Panc1 (cell line): ENCODE measurements around the gene LMNB1. TPM values are rescaled to one million over a fixed set of nuclear protein-coding genes. Genes with fewer than 3 reads are reported as not detected.
A peak's percentile ranks its signal among the peaks of the same experiment; 100 is the strongest.
"Not testable (repeated sequence)": the region's sequence is repeated elsewhere in the genome, so short reads cannot be mapped to it uniquely, and the experiment has no call there.

Source experiments
- ATAC-seq: fragments of 200-7000 bp; cut with Tn5 transposase; 2 replicates; pipeline ENCODE4 v1.9.1; 2020; ENCODE audit warnings: mild to moderate bottlenecking, moderate library complexity
- BruUV-seq: library from RNA; stranded (reverse); fragments of 400-500 nt; replicated peaks from 2 replicates; lab custom pipeline; 2021; lab: Mats Ljungman, UMichigan
- CTCF ChIA-PET: fragments of 300-600 bp; sonication (Branson Sonifier 250); formaldehyde crosslinking; loops from one replicate; lab custom pipeline; 2022; ENCODE audit warnings: antibody characterized with exemption; lab: Charles Lee
- POLR2A ChIA-PET: fragments of 300-600 bp; sonication (Branson Sonifier 250); formaldehyde crosslinking; loops from one replicate; lab custom pipeline; 2022; ENCODE audit warnings: antibody characterized with exemption; lab: Charles Lee
- DNase-seq: peaks from one replicate; pipeline ENCODE4 v3.0.0-alpha.2; 2010; ENCODE audit warnings: low read depth, low spot score
- H3K27ac ChIP-seq: 2 replicates; pipeline ENCODE4 v1.5.1; 2011; ENCODE audit warnings: mild to moderate bottlenecking, low read length, inconsistent platforms
- H3K27me3 ChIP-seq: fragments of 200-500 bp; sonication (Bioruptor generic); 2 replicates; pipeline ENCODE4 v1.6.0; 2014; ENCODE audit warnings: low read length, inconsistent platforms; ENCODE audit not compliant: control insufficient read depth, insufficient read depth
- H3K36me3 ChIP-seq: fragments of 200-500 bp; sonication (Bioruptor generic); 2 replicates; pipeline ENCODE4 v1.5.1; 2014; ENCODE audit warnings: inconsistent platforms, mild to moderate bottlenecking, low read length, moderate library complexity; ENCODE audit not compliant: control insufficient read depth, insufficient read depth
- H3K4me1 ChIP-seq: 2 replicates; pipeline ENCODE4 v1.5.1; 2011; ENCODE audit warnings: inconsistent platforms, mild to moderate bottlenecking, low read length, moderate library complexity; ENCODE audit not compliant: control insufficient read depth, insufficient read depth
- H3K4me3 ChIP-seq, 2 experiments: 2 replicates each; pipeline ENCODE4 v1.5.1; 2011 to 2012; ENCODE audit warnings: low read depth in 2 of 2, low read length in 2 of 2, mild to moderate bottlenecking in 2 of 2, inconsistent platforms in 1 of 2, moderate library complexity in 1 of 2
- H3K9me3 ChIP-seq: fragments of 200-500 bp; sonication (Bioruptor generic); 2 replicates; pipeline ENCODE4 v1.5.1; 2014; ENCODE audit warnings: low read depth, mild to moderate bottlenecking, inconsistent platforms, low read length, moderate library complexity; ENCODE audit not compliant: control insufficient read depth, insufficient read depth
- SIN3A ChIP-seq: IDR thresholded peaks from 2 replicates; pipeline ENCODE4 v1.6.1; 2012; ENCODE audit warnings: low read depth, mild to moderate bottlenecking, low read length, moderate library complexity, borderline replicate concordance; ENCODE audit not compliant: insufficient read depth
- TCF7L2 ChIP-seq: IDR thresholded peaks from 2 replicates; pipeline ENCODE4 v1.6.1; 2011; ENCODE audit warnings: mild to moderate bottlenecking, low read depth, low read length, inconsistent platforms
- in situ Hi-C: cut with HindIII; loops from 2 replicates; pipeline ENCODE4 v1.10.0; 2016; ENCODE audit warnings: low sequenced_read_pairs, low pct_unique_long_range_greater_than_20kb
- intact Hi-C: fragments of 100-400 bp; cut with micrococcal nuclease; formaldehyde crosslinking; loops from one replicate; pipeline ENCODE4 v1.10.0; 2022; ENCODE audit not compliant: unreplicated experiment
- total RNA-seq: library from RNA; stranded (reverse); gene quantifications from one replicate; pipeline ENCODE4 v1.2.1, GENCODE V29; 2021; ENCODE audit not compliant: unreplicated experiment
- TF ChIP-seq, protein P1 (sequence below), 2 experiments: IDR thresholded peaks; 2 replicates each; pipeline ENCODE4 v1.6.1; 2011 to 2012; ENCODE audit warnings: low read depth in 2 of 2, control low read depth in 1 of 2, low read length in 1 of 2, mild to moderate bottlenecking in 1 of 2, moderate library complexity in 1 of 2; ENCODE audit not compliant: insufficient read depth in 1 of 2

The LMNB1 gene
- total RNA-seq, 1 experiment from 2014 or later, result 122 TPM

DNA sequence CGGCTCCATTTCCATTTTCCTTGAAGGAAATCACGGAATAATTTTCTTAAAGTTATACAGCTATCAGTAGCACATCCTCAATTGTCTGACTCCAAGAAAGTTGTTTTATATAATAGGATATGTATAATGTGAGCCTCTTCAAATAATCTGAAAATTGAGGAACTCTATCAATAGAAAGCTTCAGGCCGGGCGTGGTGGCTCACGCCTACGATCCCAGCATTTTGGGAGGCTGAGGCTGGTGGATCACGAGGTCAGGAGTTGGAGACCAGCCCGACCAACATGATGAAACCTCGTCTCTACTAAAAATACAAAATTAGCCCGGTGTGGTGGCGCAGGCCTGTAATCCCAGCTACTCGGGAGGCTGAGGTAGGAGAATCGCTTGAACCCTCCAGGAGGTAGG, 3.4 kb upstream of the LMNB1 start:
- intact Hi-C loops, H3K27ac ChIP-seq, ATAC-seq, BruUV-seq, H3K4me1 ChIP-seq, in situ Hi-C loops, DNase-seq, H3K27me3 ChIP-seq, H3K4me3 ChIP-seq, H3K36me3 ChIP-seq, H3K9me3 ChIP-seq: not testable (repeated sequence)
- POLR2A ChIA-PET, result interaction anchor here (0.6 to 0.7 kb wide), 2 partner anchors 57 to 98 kb away, joined by 3 read pairs; no protein-coding TSS in a partner anchor
- CTCF ChIA-PET, result interaction anchor here (0.7 kb wide), 1 partner anchor 778 kb away, joined by 8 read pairs; no protein-coding TSS in a partner anchor

DNA sequence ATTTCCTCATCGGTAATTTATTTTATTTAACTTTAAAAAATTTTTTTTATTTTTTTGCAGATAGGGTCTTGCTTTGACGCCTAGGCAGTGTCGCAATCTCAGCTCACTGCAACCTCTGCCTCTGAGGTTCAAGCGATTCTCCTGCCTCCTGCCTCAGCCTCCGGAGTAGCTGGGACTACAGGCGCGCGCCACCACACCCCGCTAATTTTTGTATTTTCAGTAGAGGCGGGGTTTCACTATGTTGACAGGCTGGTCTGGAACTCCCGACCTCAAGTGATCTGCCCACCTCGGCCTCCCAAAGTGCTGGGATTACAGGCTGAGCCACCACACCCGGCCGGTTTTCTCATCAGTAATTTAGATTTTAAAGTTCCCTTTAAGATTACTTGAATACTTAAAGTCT, 2.3 kb upstream of the LMNB1 start:
- H3K27me3 ChIP-seq, ATAC-seq, H3K4me3 ChIP-seq, H3K27ac ChIP-seq, BruUV-seq, H3K36me3 ChIP-seq, in situ Hi-C loops, intact Hi-C loops, DNase-seq, H3K4me1 ChIP-seq, H3K9me3 ChIP-seq: not testable (repeated sequence)
- ChIA-PET CTCF (interaction anchor here (0.6 kb wide), 1 partner anchor 32 kb away, joined by 4 read pairs; no protein-coding TSS in a partner anchor), POLR2A (interaction anchor here (0.7 kb wide), 1 partner anchor 84 kb away, joined by 7 read pairs; no protein-coding TSS in a partner anchor)

DNA sequence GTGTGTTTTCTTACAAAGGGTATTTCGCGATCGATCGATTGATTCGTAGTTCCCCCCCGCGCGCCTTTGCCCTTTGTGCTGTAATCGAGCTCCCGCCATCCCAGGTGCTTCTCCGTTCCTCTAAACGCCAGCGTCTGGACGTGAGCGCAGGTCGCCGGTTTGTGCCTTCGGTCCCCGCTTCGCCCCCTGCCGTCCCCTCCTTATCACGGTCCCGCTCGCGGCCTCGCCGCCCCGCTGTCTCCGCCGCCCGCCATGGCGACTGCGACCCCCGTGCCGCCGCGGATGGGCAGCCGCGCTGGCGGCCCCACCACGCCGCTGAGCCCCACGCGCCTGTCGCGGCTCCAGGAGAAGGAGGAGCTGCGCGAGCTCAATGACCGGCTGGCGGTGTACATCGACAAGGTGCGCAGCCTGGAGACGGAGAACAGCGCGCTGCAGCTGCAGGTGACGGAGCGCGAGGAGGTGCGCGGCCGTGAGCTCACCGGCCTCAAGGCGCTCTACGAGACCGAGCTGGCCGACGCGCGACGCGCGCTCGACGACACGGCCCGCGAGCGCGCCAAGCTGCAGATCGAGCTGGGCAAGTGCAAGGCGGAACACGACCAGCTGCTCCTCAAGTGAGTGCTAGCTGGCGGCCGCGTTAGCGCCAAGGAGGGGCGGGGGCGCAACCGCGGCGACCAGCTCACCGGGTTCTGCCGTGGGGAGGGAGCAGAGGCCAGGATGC, 480 bp downstream of the LMNB1 start:
- ChIA-PET CTCF (interaction anchor here (0.5 to 1.9 kb wide), 7 partner anchors 23 to 102 kb away, joined by 3 to 10 read pairs (median 4); no protein-coding TSS in a partner anchor), POLR2A (interaction anchor here (0.6 to 2.2 kb wide), 6 partner anchors 18 to 717 kb away, joined by 3 to 26 read pairs (median 8); no protein-coding TSS in a partner anchor)
- peak; percentile 7 for ATAC-seq
- peak overlapping the region; percentile 92 for H3K27ac ChIP-seq
- peaks cover 5% of the 10 kb centered on the region; the same call in 1 of the 2 replicates for H3K36me3 ChIP-seq
- H3K4me1 ChIP-seq, result peaks cover 15% of the 10 kb centered on the region; the same call in 1 of the 2 replicates
- TF ChIP-seq, protein P1, sequence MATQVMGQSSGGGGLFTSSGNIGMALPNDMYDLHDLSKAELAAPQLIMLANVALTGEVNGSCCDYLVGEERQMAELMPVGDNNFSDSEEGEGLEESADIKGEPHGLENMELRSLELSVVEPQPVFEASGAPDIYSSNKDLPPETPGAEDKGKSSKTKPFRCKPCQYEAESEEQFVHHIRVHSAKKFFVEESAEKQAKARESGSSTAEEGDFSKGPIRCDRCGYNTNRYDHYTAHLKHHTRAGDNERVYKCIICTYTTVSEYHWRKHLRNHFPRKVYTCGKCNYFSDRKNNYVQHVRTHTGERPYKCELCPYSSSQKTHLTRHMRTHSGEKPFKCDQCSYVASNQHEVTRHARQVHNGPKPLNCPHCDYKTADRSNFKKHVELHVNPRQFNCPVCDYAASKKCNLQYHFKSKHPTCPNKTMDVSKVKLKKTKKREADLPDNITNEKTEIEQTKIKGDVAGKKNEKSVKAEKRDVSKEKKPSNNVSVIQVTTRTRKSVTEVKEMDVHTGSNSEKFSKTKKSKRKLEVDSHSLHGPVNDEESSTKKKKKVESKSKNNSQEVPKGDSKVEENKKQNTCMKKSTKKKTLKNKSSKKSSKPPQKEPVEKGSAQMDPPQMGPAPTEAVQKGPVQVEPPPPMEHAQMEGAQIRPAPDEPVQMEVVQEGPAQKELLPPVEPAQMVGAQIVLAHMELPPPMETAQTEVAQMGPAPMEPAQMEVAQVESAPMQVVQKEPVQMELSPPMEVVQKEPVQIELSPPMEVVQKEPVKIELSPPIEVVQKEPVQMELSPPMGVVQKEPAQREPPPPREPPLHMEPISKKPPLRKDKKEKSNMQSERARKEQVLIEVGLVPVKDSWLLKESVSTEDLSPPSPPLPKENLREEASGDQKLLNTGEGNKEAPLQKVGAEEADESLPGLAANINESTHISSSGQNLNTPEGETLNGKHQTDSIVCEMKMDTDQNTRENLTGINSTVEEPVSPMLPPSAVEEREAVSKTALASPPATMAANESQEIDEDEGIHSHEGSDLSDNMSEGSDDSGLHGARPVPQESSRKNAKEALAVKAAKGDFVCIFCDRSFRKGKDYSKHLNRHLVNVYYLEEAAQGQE (IDR thresholded peaks at IDR 0.05; ENCODE audit: insufficient read depth in 1 of 2, low read depth in 2 of 2, low read length in 1 of 2), result no peak
- TF ChIP-seq TCF7L2 (no peak), SIN3A (0 out of 2 replicates have a peak, but pooled peaks have one; percentile 29)
- in situ Hi-C loops (no loop called here), intact Hi-C loops (no loop called here)
- H3K27me3 ChIP-seq, result no peaks in the 10 kb centered on the region
- H3K9me3 ChIP-seq, result no peaks in the 10 kb centered on the region
- BruUV-seq, result no TSS peak
- DNase-seq, result no peak
- H3K4me3 ChIP-seq, result peak overlapping the region; percentile 90 to 93
